ENCODE measurements around the gene IGSF8. TPM values are rescaled to one million over a fixed set of nuclear protein-coding genes. Genes with fewer than 3 reads are reported as not detected.

The IGSF8 gene
- total RNA-seq, 2 donors from 2014 or later = 34.5 to 35.9 TPM

DNA sequence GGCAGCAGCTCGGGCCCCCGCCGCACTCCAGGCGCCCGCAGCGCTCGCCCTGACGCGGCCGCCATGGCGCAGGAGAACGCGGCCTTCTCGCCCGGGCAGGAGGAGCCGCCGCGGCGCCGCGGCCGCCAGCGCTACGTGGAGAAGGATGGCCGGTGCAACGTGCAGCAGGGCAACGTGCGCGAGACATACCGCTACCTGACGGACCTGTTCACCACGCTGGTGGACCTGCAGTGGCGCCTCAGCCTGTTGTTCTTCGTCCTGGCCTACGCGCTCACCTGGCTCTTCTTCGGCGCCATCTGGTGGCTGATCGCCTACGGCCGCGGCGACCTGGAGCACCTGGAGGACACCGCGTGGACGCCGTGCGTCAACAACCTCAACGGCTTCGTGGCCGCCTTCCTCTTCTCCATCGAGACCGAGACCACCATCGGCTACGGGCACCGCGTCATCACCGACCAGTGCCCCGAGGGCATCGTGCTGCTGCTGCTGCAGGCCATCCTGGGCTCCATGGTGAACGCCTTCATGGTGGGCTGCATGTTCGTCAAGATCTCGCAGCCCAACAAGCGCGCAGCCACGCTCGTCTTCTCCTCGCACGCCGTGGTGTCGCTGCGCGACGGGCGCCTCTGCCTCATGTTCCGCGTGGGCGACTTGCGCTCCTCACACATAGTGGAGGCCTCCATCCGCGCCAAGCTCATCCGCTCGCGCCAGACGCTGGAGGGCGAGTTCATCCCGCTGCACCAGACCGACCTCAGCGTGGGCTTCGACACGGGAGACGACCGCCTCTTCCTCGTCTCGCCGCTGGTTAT, 14.2 kb downstream of the IGSF8 start:
- Mint-ChIP-seq H3K27me3 (ENCODE audit: insufficient read depth) (peaks cover 78% of the 10 kb centered on the region), H3K4me3 (peak overlapping the region; percentile 26), H3K9me3 (no peaks in the 10 kb centered on the region), H3K36me3 (ENCODE audit: low read depth) (peaks cover 1% of the 10 kb centered on the region), H3K27ac (no peak overlapping the region), H3K4me1 (peaks cover 2% of the 10 kb centered on the region)
- H3K27me3 ChIP-seq (ENCODE audit: control insufficient read depth, insufficient read depth, low read length, poor library complexity, severe bottlenecking) = peaks cover 71% of the 10 kb centered on the region
- 45 to 52% methylated on average over 80 to 96 of the region's 96 CpGs for WGBS, 2 experiments (ENCODE audit: insufficient coverage in 1 of 2, insufficient read length in 1 of 2)
- H3K4me1 ChIP-seq (ENCODE audit: control insufficient read depth, insufficient read depth, low read length) = no peaks in the 10 kb centered on the region
- H3K4me3 ChIP-seq (ENCODE audit: low read length) = peak overlapping the region; percentile 48
- no peaks in the 10 kb centered on the region for H3K9me3 ChIP-seq (ENCODE audit: control insufficient read depth, low read length)
- DNase-seq = peak; percentile 96
- no peak overlapping the region for H3K9ac ChIP-seq (ENCODE audit: extremely low read depth, low read length, poor library complexity, severe bottlenecking)
- H3K27ac ChIP-seq (ENCODE audit: low read depth, low read length) = no peak overlapping the region
- H3K36me3 ChIP-seq (ENCODE audit: control insufficient read depth, insufficient read depth, low read length) = no peaks in the 10 kb centered on the region
- TF ChIP-seq, protein P1, sequence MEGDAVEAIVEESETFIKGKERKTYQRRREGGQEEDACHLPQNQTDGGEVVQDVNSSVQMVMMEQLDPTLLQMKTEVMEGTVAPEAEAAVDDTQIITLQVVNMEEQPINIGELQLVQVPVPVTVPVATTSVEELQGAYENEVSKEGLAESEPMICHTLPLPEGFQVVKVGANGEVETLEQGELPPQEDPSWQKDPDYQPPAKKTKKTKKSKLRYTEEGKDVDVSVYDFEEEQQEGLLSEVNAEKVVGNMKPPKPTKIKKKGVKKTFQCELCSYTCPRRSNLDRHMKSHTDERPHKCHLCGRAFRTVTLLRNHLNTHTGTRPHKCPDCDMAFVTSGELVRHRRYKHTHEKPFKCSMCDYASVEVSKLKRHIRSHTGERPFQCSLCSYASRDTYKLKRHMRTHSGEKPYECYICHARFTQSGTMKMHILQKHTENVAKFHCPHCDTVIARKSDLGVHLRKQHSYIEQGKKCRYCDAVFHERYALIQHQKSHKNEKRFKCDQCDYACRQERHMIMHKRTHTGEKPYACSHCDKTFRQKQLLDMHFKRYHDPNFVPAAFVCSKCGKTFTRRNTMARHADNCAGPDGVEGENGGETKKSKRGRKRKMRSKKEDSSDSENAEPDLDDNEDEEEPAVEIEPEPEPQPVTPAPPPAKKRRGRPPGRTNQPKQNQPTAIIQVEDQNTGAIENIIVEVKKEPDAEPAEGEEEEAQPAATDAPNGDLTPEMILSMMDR (conservative IDR thresholded peaks at IDR 0.05) = peak; percentile 94

DNA sequence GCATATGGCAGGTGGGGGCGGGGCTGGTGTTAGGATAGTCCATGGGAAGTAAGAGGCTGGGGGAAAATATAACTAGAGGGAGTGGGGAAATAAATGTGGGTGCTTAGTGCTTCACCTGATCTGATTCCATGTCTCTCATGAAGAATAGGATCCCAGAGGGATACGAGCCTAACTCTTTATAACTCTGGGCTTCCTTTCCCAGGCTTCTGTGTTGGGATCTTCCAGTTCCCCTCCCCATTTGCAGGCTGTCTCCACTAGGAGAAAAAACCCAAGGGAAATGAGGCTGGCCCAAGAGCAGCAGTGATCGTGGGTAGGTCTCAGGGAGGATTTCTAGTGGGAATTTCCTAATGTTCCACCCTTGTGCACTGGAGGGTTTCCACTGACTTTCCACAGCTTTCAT, 15.5 kb downstream of the IGSF8 start:
- no peak overlapping the region for H3K27ac ChIP-seq (ENCODE audit: low read depth, low read length)
- H3K9ac ChIP-seq (ENCODE audit: extremely low read depth, low read length, poor library complexity, severe bottlenecking) = no peak overlapping the region
- H3K4me1 Mint-ChIP-seq = no peaks in the 10 kb centered on the region
- no peak overlapping the region for H3K27ac Mint-ChIP-seq
- H3K9me3 ChIP-seq (ENCODE audit: control insufficient read depth, low read length) = no peaks in the 10 kb centered on the region
- H3K27me3 ChIP-seq (ENCODE audit: control insufficient read depth, insufficient read depth, low read length, poor library complexity, severe bottlenecking) = peaks cover 77% of the 10 kb centered on the region
- H3K4me3 Mint-ChIP-seq = no peak overlapping the region
- DNase-seq = no peak
- peaks cover 1% of the 10 kb centered on the region for H3K36me3 Mint-ChIP-seq (ENCODE audit: low read depth)
- H3K36me3 ChIP-seq (ENCODE audit: control insufficient read depth, insufficient read depth, low read length) = no peaks in the 10 kb centered on the region
- no peaks in the 10 kb centered on the region for H3K9me3 Mint-ChIP-seq
- TF ChIP-seq, protein P1 (conservative IDR thresholded peaks at IDR 0.05) = no peak
- H3K27me3 Mint-ChIP-seq (ENCODE audit: insufficient read depth) = peaks cover 86% of the 10 kb centered on the region
- H3K4me3 ChIP-seq (ENCODE audit: low read length) = no peak overlapping the region
- H3K4me1 ChIP-seq (ENCODE audit: control insufficient read depth, insufficient read depth, low read length) = no peaks in the 10 kb centered on the region
- WGBS, 2 experiments (ENCODE audit: insufficient coverage in 1 of 2, insufficient read length in 1 of 2) = 62 to 82% methylated on average over 2 to 3 of the region's 3 CpGs

DNA sequence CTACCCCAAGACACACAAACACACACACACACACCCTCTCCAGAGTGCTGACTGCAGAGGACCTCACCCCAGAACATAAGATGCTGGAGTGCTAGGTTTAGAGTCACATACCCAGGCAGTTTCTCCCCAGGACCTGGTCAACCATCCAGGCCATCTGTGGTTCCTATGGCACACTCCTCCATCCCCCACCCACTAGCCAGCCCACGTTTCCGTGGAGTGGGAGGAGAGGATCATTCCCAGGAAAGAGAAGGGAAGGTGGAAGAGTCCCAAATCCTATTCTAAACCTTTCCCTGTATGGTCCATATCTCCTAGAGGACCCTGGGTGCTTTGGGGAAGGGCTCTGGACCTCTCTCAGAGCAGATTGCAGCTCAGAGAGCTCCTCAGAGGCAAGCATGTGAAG, 15.9 kb downstream of the IGSF8 start:
- Mint-ChIP-seq H3K9me3 (no peaks in the 10 kb centered on the region), H3K4me3 (no peak overlapping the region), H3K27ac (no peak overlapping the region), H3K4me1 (no peaks in the 10 kb centered on the region), H3K27me3 (ENCODE audit: insufficient read depth) (peaks cover 87% of the 10 kb centered on the region), H3K36me3 (ENCODE audit: low read depth) (no peaks in the 10 kb centered on the region)
- H3K9ac ChIP-seq (ENCODE audit: extremely low read depth, low read length, poor library complexity, severe bottlenecking) = no peak overlapping the region
- H3K27me3 ChIP-seq (ENCODE audit: control insufficient read depth, insufficient read depth, low read length, poor library complexity, severe bottlenecking) = peaks cover 77% of the 10 kb centered on the region
- WGBS, 2 experiments (ENCODE audit: insufficient coverage in 1 of 2, insufficient read length in 1 of 2) = 60% methylated on average over 2 of the region's 2 CpGs; no CpG with 5 or more reads in 1 of the 2 experiments
- no peak overlapping the region for H3K4me3 ChIP-seq (ENCODE audit: low read length)
- H3K27ac ChIP-seq (ENCODE audit: low read depth, low read length) = no peak overlapping the region
- H3K4me1 ChIP-seq (ENCODE audit: control insufficient read depth, insufficient read depth, low read length) = no peaks in the 10 kb centered on the region
- TF ChIP-seq, protein P1 (conservative IDR thresholded peaks at IDR 0.05) = no peak
- H3K36me3 ChIP-seq (ENCODE audit: control insufficient read depth, insufficient read depth, low read length) = no peaks in the 10 kb centered on the region
- H3K9me3 ChIP-seq (ENCODE audit: control insufficient read depth, low read length) = no peaks in the 10 kb centered on the region
- DNase-seq = no peak

Data from endodermal cell (in vitro differentiated cells).